Endothelial cell of umbilical vein (primary cell): ENCODE data around the gene SELENOH.

Experiments used
- EZH2 ChIP-seq: IDR thresholded peaks from 2 replicates; pipeline ENCODE4 v1.6.1; 2012; ENCODE audit warnings: borderline replicate concordance, low read depth, mild to moderate bottlenecking, moderate library complexity, low read length, inconsistent platforms; ENCODE audit not compliant: severe bottlenecking
- FOS ChIP-seq: IDR thresholded peaks from 2 replicates; pipeline ENCODE4 v1.6.1; 2011; ENCODE audit warnings: mild to moderate bottlenecking, low read length, moderate library complexity, borderline replicate concordance; ENCODE audit not compliant: insufficient read depth
- MYC ChIP-seq: IDR thresholded peaks from one replicate; pipeline ENCODE4 v1.6.1; 2011; ENCODE audit warnings: mild to moderate bottlenecking, low read depth, low read length
- POLR2A ChIP-seq: IDR thresholded peaks from 2 replicates; pipeline ENCODE4 v1.6.1; 2012; ENCODE audit warnings: low read depth, mild to moderate bottlenecking, control low read depth, low read length
- POLR2AphosphoS5 ChIP-seq: IDR thresholded peaks from 2 replicates; pipeline ENCODE4 v1.6.1; 2012; ENCODE audit warnings: low read depth, mild to moderate bottlenecking, control low read depth, low read length, moderate library complexity; ENCODE audit not compliant: insufficient read depth
- TF ChIP-seq, protein P1 (sequence below), 2 donors: IDR thresholded peaks; 1 replicate in 1 of 2; 2 replicates in 1 of 2; pipeline ENCODE4 v1.5.1; 2011; ENCODE audit warnings: low read length in 2 of 2, mild to moderate bottlenecking in 2 of 2, moderate library complexity in 2 of 2, control low read depth in 1 of 2, inconsistent platforms in 1 of 2, low read depth in 1 of 2; ENCODE audit not compliant: insufficient read depth in 1 of 2; ENCODE audit errors: extremely low read depth in 1 of 2

- TF ChIP-seq FOS (no peak), EZH2 (no peak), POLR2AphosphoS5 (no peak), MYC (no peak), POLR2A (no peak)
- TF ChIP-seq, protein P1, sequence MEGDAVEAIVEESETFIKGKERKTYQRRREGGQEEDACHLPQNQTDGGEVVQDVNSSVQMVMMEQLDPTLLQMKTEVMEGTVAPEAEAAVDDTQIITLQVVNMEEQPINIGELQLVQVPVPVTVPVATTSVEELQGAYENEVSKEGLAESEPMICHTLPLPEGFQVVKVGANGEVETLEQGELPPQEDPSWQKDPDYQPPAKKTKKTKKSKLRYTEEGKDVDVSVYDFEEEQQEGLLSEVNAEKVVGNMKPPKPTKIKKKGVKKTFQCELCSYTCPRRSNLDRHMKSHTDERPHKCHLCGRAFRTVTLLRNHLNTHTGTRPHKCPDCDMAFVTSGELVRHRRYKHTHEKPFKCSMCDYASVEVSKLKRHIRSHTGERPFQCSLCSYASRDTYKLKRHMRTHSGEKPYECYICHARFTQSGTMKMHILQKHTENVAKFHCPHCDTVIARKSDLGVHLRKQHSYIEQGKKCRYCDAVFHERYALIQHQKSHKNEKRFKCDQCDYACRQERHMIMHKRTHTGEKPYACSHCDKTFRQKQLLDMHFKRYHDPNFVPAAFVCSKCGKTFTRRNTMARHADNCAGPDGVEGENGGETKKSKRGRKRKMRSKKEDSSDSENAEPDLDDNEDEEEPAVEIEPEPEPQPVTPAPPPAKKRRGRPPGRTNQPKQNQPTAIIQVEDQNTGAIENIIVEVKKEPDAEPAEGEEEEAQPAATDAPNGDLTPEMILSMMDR (IDR thresholded peaks at IDR 0.05; ENCODE audit: extremely low read depth in 1 of 2, insufficient read depth in 1 of 2, low read depth in 1 of 2, low read length in 2 of 2), result no peak
Observed at GRCh38 chr11:57709802-57710367, 31.4 kb upstream of the SELENOH start.
